DND-41 (cell line): ENCODE results near the gene TSPAN1.

ENCODE experiments used
- EZH2 ChIP-seq: IDR thresholded peaks from 3 replicates; pipeline ENCODE4 v1.6.1; 2012; ENCODE audit warnings: borderline replicate concordance, low read depth, mild to moderate bottlenecking, moderate library complexity, low read length, inconsistent platforms; ENCODE audit not compliant: severe bottlenecking
- TF ChIP-seq, protein P1 (sequence below): IDR thresholded peaks from 2 replicates; pipeline ENCODE4 v1.5.1; 2012; ENCODE audit warnings: borderline replicate concordance, low read length, moderate library complexity, mild to moderate bottlenecking; ENCODE audit not compliant: poor library complexity, severe bottlenecking; ENCODE audit errors: extremely low read depth

DNA sequence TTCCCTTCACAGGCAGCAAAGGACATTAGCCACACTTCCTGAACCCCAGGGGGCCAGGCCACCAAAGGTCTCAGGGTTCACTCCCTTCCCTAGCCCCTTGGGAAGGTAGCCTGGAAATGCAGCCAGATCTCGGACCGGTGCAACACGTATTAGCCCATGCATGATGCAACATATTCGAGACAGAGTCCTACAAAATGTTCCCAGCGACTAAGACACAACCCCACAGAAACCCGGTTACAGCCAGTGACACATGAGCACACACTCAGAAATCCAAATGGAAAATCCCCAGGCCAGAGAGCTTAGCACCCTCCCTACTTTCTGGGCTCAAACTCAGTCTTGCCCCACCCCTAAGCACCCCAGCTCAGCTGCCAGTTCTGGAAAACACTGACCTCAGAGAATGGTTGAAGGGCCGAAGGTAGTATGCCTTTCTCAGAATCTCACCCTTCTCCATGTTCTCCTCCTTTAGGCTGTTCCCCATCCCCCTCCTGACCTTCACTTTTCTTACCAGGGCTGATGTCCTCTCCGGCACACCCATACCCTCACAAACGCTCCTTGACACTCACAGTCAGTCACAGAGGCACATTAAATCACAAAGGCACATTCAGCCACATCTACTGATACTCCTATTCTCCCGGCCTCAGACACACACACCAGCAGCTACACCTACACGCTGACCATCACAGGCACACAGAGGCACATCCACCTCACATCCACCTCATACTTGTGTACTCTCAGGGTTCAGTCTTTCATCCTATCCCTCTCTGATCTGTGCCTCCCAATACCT is at the start of gene TSPAN1:
- TF ChIP-seq, protein P1, sequence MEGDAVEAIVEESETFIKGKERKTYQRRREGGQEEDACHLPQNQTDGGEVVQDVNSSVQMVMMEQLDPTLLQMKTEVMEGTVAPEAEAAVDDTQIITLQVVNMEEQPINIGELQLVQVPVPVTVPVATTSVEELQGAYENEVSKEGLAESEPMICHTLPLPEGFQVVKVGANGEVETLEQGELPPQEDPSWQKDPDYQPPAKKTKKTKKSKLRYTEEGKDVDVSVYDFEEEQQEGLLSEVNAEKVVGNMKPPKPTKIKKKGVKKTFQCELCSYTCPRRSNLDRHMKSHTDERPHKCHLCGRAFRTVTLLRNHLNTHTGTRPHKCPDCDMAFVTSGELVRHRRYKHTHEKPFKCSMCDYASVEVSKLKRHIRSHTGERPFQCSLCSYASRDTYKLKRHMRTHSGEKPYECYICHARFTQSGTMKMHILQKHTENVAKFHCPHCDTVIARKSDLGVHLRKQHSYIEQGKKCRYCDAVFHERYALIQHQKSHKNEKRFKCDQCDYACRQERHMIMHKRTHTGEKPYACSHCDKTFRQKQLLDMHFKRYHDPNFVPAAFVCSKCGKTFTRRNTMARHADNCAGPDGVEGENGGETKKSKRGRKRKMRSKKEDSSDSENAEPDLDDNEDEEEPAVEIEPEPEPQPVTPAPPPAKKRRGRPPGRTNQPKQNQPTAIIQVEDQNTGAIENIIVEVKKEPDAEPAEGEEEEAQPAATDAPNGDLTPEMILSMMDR: no peak
- TF ChIP-seq EZH2: no peak
